Transverse colon (tissue), 4 donors: ENCODE data around the gene SH3RF3.

Experiments used
- EP300 ChIP-seq: sonication (generic); formaldehyde crosslinking; IDR thresholded peaks from one replicate; pipeline ENCODE4 v1.6.1; 2017; ENCODE audit warnings: antibody characterized with exemption, low read depth
- POLR2A ChIP-seq: fragments of 450-650 bp; IDR thresholded peaks from one replicate; pipeline ENCODE4 v1.6.1; 2016; ENCODE audit warnings: antibody characterized with exemption, mild to moderate bottlenecking, moderate library complexity
- POLR2AphosphoS5 ChIP-seq, 3 donors: sonication (generic); formaldehyde crosslinking; IDR thresholded peaks; one replicate each; pipeline ENCODE4 v1.6.1; 2016; ENCODE audit warnings: antibody characterized with exemption in 3 of 3
- TF ChIP-seq, protein P1 (sequence below), 5 experiments: fragments of 200-600 bp in 3 of 5; fragments of 450-650 bp in 2 of 5; sonication (generic) in 3 of 5; IDR thresholded peaks; 1 replicate in 2 of 5; 2 replicates in 3 of 5; pipeline ENCODE4 v1.5.1; 2016 to 2017; ENCODE audit warnings: antibody characterized with exemption in 5 of 5, inconsistent platforms in 3 of 5, mild to moderate bottlenecking in 2 of 5, moderate library complexity in 1 of 5

- TF ChIP-seq, protein P1, sequence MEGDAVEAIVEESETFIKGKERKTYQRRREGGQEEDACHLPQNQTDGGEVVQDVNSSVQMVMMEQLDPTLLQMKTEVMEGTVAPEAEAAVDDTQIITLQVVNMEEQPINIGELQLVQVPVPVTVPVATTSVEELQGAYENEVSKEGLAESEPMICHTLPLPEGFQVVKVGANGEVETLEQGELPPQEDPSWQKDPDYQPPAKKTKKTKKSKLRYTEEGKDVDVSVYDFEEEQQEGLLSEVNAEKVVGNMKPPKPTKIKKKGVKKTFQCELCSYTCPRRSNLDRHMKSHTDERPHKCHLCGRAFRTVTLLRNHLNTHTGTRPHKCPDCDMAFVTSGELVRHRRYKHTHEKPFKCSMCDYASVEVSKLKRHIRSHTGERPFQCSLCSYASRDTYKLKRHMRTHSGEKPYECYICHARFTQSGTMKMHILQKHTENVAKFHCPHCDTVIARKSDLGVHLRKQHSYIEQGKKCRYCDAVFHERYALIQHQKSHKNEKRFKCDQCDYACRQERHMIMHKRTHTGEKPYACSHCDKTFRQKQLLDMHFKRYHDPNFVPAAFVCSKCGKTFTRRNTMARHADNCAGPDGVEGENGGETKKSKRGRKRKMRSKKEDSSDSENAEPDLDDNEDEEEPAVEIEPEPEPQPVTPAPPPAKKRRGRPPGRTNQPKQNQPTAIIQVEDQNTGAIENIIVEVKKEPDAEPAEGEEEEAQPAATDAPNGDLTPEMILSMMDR (IDR thresholded peaks at IDR 0.05) = no peak
- TF ChIP-seq POLR2A = no peak
- no peak for TF ChIP-seq POLR2AphosphoS5 (IDR thresholded peaks at IDR 0.05)
- no peak for TF ChIP-seq EP300
Observed at GRCh38 chr2:109266496-109266895, 137.5 kb downstream of the SH3RF3 start.
